Epithelial cell of esophagus (primary cell): ENCODE results near the gene KRTAP9-8.
"Not testable (repeated sequence)": the region's sequence is repeated elsewhere in the genome, so short reads cannot be mapped to it uniquely, and the experiment has no call there.

Experiments used
- DNase-seq: peaks from one replicate; pipeline ENCODE4 v3.0.0; 2010; ENCODE audit warnings: low read depth
- H3K4me3 ChIP-seq: 2 replicates; pipeline ENCODE4 v1.5.1; 2011; ENCODE audit warnings: mild to moderate bottlenecking, low read length, control low read depth
- CTCF ChIP-seq: IDR thresholded peaks from 2 replicates; pipeline ENCODE4 v1.5.1; 2011; ENCODE audit warnings: low read depth, mild to moderate bottlenecking, low read length, control low read depth, inconsistent platforms; ENCODE audit not compliant: insufficient read depth; ENCODE audit errors: missing control alignments

The KRTAP9-8 gene

GRCh38 chr17:41265078-41265477 lies 27.3 kb downstream of the KRTAP9-8 start, which contains the start of gene KRTAP9-6:
Gene KRTAP9-6 (plus strand): TSS chr17:41265378. CDS start chr17:41265378, 0 bp downstream.
- DNase-seq = no peak
- TF ChIP-seq CTCF = no peak
- no peak within 1 kb of the TSS for H3K4me3 ChIP-seq

- DNase-seq = no peak
- H3K4me3 ChIP-seq = no peak overlapping the region
- TF ChIP-seq CTCF = no peak
Measured at GRCh38 chr17:41267711-41268110, 29.9 kb downstream of the KRTAP9-8 start.

GRCh38 chr17:41271323-41271722 lies 33.5 kb downstream of the KRTAP9-8 start:
- not testable (repeated sequence) for DNase-seq, H3K4me3 ChIP-seq

- no peak for DNase-seq
- TF ChIP-seq CTCF = no peak
- H3K4me3 ChIP-seq = no peak overlapping the region
Measured at GRCh38 chr17:41271858-41272257, 34.1 kb downstream of the KRTAP9-8 start.

GRCh38 chr17:41275648-41276190 lies 37.9 kb downstream of the KRTAP9-8 start, which contains the start of gene KRTAP9-7:
Gene KRTAP9-7 (plus strand): TSS chr17:41275698. CDS start chr17:41275698, 0 bp downstream.
- not testable (repeated sequence) for DNase-seq, H3K4me3 ChIP-seq

GRCh38 chr17:41278176-41278955 lies 40.6 kb downstream of the KRTAP9-8 start:
- H3K4me3 ChIP-seq = no peak overlapping the region
- TF ChIP-seq CTCF = no peak
- DNase-seq = no peak

- H3K4me3 ChIP-seq = no peak overlapping the region
- TF ChIP-seq CTCF = no peak
- no peak for DNase-seq
Measured at GRCh38 chr17:41284043-41284442, 46.2 kb downstream of the KRTAP9-8 start.

GRCh38 chr17:41284546-41284945 lies 46.7 kb downstream of the KRTAP9-8 start:
- TF ChIP-seq CTCF = no peak
- no peak overlapping the region for H3K4me3 ChIP-seq
- DNase-seq = peak; percentile 29
